HG03108 (cell line): ENCODE data around the gene CCNL2.

Experiments
- ATAC-seq: cut with Tn5 transposase; IDR thresholded peaks from one replicate; pipeline ENCODE4 v1.9.1; 2021; ENCODE audit warnings: moderate library complexity; ENCODE audit not compliant: unreplicated experiment

Gene CCNL2

GRCh38 chr1:1345384-1345783, 53.8 kb downstream of the CCNL2 start:
- ATAC-seq = no peak

- no peak for ATAC-seq
These were observed 54.3 kb downstream of the CCNL2 start for GRCh38 chr1:1344655-1345361.

DNA sequence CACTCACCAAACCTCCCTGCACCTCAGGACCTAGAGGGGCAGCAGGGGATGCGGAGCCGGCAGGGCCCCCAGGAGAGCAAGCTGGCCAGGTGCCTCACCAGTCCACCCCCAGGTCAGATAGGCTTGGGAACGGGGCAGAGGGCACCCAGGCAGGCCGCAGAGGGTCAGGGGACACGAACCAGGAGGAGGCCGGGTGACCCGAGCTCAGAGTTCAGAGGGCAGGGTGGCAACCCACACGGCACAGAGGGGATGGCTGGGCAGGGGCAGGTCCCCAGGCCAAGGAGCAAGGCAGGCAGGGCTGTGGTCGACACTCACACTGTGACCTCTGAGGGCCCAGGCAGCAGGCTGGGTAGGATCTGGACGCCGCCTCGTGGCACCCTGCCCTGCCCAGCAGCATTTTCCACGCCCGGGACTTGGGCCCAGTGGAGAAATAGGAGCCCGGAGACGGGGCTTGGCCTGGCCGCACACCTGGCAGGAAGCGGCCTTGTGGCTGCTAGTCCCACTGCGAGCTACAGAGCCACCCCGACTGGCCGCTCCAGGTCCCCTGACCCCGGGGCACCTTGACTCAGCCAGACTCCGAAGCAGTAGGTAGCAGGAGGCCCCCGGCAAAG, 55.2 kb downstream of the CCNL2 start:
- ATAC-seq = no peak

- no peak for ATAC-seq
These were observed 56.5 kb downstream of the CCNL2 start for GRCh38 chr1:1342584-1343115.

- no peak for ATAC-seq
These were observed 57.0 kb downstream of the CCNL2 start for GRCh38 chr1:1342061-1342562.

- ATAC-seq = no peak
These were observed 57.5 kb downstream of the CCNL2 start for GRCh38 chr1:1341549-1342021.

- ATAC-seq = no peak
These were observed 58.2 kb downstream of the CCNL2 start for GRCh38 chr1:1340791-1341548.

DNA sequence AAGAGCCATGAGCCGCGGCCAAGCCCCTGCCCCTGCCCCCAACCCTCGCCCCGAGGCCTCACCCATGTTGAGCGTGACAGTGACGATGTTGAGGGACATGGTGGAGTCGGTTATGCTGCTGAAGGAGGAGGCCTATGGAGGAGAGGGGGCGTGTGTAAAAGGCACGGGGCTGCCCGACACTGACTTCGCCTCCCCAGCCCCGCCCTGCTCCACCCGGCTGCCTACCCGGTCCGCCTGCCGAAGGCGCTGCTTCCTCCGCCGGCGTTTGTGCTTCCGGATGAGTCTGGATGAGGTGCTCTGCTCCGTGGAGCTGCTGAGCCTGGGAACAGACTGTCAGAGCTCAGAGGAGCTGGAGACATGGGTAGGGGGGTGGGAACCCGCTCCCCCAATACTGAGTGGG, 59.0 kb downstream of the CCNL2 start:
- no peak for ATAC-seq

DNA sequence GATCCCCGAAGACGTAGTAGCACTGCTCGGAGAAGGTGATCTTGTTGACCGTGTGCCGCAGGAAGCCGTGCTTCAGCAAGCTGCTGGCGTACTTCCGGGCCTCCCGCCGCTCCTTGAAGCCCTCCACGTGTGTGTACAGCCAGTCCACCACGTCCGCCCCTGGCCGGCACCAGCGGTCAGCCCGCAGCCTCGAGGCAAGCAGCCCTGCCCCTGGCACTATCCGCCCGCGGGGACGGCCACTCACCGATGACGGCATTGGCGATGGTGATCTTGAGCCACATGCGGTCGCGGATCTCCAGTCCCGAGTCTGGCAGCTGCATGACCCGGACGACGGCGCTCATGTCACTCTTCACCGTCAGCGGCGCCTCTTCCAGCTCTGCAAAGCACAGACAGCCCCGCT, 60.9 kb downstream of the CCNL2 start:
- ATAC-seq = no peak

DNA sequence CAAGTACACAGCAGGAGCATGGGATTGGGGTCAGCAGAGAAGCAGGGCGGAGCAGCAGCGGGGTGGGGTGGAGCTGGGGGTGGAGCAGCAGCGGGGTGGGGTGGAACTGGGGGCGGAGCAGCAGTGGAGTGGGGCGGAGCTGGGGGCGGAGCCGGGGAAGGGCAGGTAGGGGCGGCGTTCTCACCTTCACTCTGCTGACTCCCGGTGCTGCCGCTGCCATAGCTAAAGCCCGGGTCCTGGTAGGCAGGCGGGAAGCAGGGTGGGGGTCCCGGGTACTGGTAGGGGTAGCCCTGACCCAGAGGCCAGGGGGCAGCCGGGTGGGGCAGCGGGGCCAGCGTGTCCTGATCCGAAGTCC, 61.4 kb downstream of the CCNL2 start:
- no peak for ATAC-seq

DNA sequence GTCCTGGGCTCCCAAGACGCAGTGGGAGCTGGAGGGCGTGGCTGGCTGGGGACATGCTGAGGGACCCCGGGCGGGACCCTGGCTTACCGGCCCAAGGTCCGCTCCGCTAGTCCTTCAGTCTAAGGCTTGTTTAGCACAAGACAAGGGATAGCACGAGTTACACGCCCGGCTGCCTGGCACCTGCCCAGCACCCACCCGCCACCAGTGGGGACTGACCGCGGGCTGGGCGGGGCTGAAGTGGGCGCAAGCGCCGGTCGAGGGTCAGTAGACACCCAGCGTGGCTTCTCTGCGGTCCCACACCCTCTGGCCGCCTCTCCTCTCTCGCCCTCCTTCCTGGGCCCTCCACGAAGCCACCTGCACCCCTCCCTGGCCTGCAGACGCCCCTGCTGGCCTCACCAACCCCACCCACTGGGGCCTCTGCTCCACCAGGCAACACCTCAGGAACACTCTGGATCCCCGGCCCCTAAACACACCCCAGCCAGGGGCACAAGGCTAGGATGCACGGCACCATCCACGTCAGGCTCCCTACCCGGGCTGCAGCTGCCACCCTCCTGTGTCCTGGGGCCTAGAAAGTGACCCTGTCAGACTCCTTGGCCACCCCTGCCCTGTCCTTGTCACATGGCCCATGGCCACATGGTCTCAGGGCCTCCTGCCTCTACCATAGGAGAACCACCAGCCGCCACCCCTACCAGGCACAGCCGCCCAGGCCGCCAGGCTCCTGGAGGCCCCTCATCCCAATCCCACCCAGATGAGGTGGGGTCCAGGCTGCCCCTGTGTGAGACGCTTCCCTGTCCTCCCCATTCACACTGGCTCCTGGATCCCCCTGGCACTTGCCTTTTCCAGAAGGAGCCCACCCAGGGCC, 62.0 kb downstream of the CCNL2 start:
- no peak for ATAC-seq

- ATAC-seq = no peak
These were observed 62.7 kb downstream of the CCNL2 start for GRCh38 chr1:1336446-1336845.

- no peak for ATAC-seq
These were observed 63.3 kb downstream of the CCNL2 start for GRCh38 chr1:1335792-1336248.
